Gastroesophageal sphincter (tissue), 3 donors: ENCODE measurements around the gene EIF4E3.

Source experiments
- CTCF ChIP-seq, 4 experiments: fragments of 200-600 bp in 2 of 4; fragments of 450-650 bp in 2 of 4; sonication (generic) in 1 of 4; IDR thresholded peaks; one replicate each; pipeline ENCODE4 v1.5.1; 2017 to 2019; ENCODE audit warnings: antibody characterized with exemption in 4 of 4, mild to moderate bottlenecking in 2 of 4, moderate library complexity in 2 of 4
- EP300 ChIP-seq: sonication (generic); formaldehyde crosslinking; IDR thresholded peaks from one replicate; pipeline ENCODE4 v1.6.1; 2017; ENCODE audit warnings: antibody characterized with exemption, mild to moderate bottlenecking
- POLR2A ChIP-seq, 2 donors: fragments of 450-650 bp; IDR thresholded peaks; one replicate each; pipeline ENCODE4 v1.6.1; 2017; ENCODE audit warnings: antibody characterized with exemption in 2 of 2, mild to moderate bottlenecking in 2 of 2, moderate library complexity in 1 of 2

- TF ChIP-seq POLR2A (IDR thresholded peaks at IDR 0.05) (no peak), EP300 (no peak), CTCF (IDR thresholded peaks at IDR 0.05) (no peak)
These were observed 96.7 kb downstream of the EIF4E3 start for GRCh38 chr3:71628522-71628921.
